Hepatocyte (in vitro differentiated cells): Measurements from ENCODE around the gene SERPINA12.

Experiments used
- CTCF ChIP-seq: fragments of 200-600 bp; sonication (generic); IDR thresholded peaks from 2 replicates; pipeline ENCODE4 v1.5.1; 2016; ENCODE audit warnings: antibody characterized with exemption, mild to moderate bottlenecking; ENCODE audit not compliant: poor library complexity
- EZH2 ChIP-seq: fragments of 200-600 bp; sonication (generic); IDR thresholded peaks from 2 replicates; pipeline ENCODE4 v1.6.1; 2016; ENCODE audit warnings: antibody characterized with exemption, mild to moderate bottlenecking, borderline replicate concordance

- TF ChIP-seq CTCF (no peak), EZH2 (no peak)
These were observed 44.2 kb downstream of the SERPINA12 start for GRCh38 chr14:94465042-94465441.
